K562 (cell line): Measurements from ENCODE around the gene GIPC3. TPM values are rescaled to one million over a fixed set of nuclear protein-coding genes. Genes with fewer than 3 reads are reported as not detected.
A peak's percentile ranks its signal among the peaks of the same experiment; 100 is the strongest.

Experiments
- ATAC-seq: fragments of 200-7000 bp; cut with Tn5 transposase; 3 replicates; pipeline ENCODE4 v1.9.1; 2020; ENCODE audit warnings: moderate library complexity
- BruUV-seq: library from RNA; stranded (reverse); fragments of 400-500 nt; replicated peaks from 2 replicates; lab custom pipeline; 2021; lab: Mats Ljungman, UMichigan
- CTCF ChIA-PET: fragments of 300-600 bp; formaldehyde crosslinking; extraction: SDS; loops from one replicate; lab custom pipeline; 2021; ENCODE audit warnings: low intra/inter-chr PET ratio; lab: Yijun Ruan, JAX
- POLR2A ChIA-PET: fragments of 300-600, 350-650 bp; sonication (Branson Sonifier 250); formaldehyde crosslinking; extraction: SDS; loops from one replicate; lab custom pipeline; 2021; ENCODE audit warnings: antibody characterized with exemption, inconsistent platforms; lab: Yijun Ruan, JAX
- DNase-seq, 4 experiments: peaks; one replicate each; pipeline versions ENCODE4 v3.0.0 to v3.0.0-alpha.2; 2011 to 2018; ENCODE audit warnings: low spot score in 3 of 4, mixed read lengths in 3 of 4; ENCODE audit errors: extremely low read depth in 1 of 4
- FAIRE-seq: peaks from 2 replicates; lab custom pipeline; 2011; peaks lifted over from hg19 to GRCh38; lab: Jason Lieb, UNC
- H2AFZ ChIP-seq: 2 replicates; pipeline ENCODE4 v1.6.0; 2011; ENCODE audit warnings: low read depth, low read length, control low read depth, inconsistent platforms
- H3K27ac ChIP-seq: fragments of 200-600 bp; 3 replicates; pipeline ENCODE4 v1.8.0; 2011; ENCODE audit warnings: low read depth, mild to moderate bottlenecking, control low read depth, inconsistent platforms, low read length, moderate library complexity, mixed read lengths; ENCODE audit errors: extremely low read depth
- H3K27me3 ChIP-seq, 2 experiments: fragments of 300-600 bp in 1 of 2; 2 replicates in 1 of 2; 3 replicates in 1 of 2; pipeline versions ENCODE4 v1.6.0 to v1.8.0; 2011; ENCODE audit warnings: inconsistent platforms in 2 of 2, low read length in 2 of 2, mild to moderate bottlenecking in 1 of 2, mixed read lengths in 1 of 2, moderate library complexity in 1 of 2; ENCODE audit not compliant: control insufficient read depth in 2 of 2, insufficient read depth in 2 of 2
- H3K36me3 ChIP-seq: fragments of 300-600 bp; 3 replicates; pipeline ENCODE4 v1.8.0; 2011; ENCODE audit warnings: mild to moderate bottlenecking, low read length, inconsistent platforms; ENCODE audit not compliant: control insufficient read depth, insufficient read depth
- H3K4me1 ChIP-seq, 2 experiments: fragments of 200-600 bp in 1 of 2; replicated peaks in 1 of 2; 2 replicates in 1 of 2; 3 replicates in 1 of 2; pipeline versions ENCODE4 v1.5.1 to v1.8.0; 2011; ENCODE audit warnings: inconsistent platforms in 2 of 2, low read length in 2 of 2, mild to moderate bottlenecking in 1 of 2, mixed read lengths in 1 of 2, moderate library complexity in 1 of 2; ENCODE audit not compliant: control insufficient read depth in 2 of 2, insufficient read depth in 2 of 2
- H3K4me2 ChIP-seq: 2 replicates; pipeline ENCODE4 v1.6.1; 2011; ENCODE audit warnings: low read length, control low read depth, inconsistent platforms, mixed read lengths; ENCODE audit not compliant: insufficient read depth
- H3K4me3 ChIP-seq: fragments of 200-600 bp; sonication (generic), shearing (Covaris generic); 2 replicates; pipeline ENCODE4 v1.5.1; 2016; ENCODE audit warnings: control low read depth, inconsistent platforms
- H3K79me2 ChIP-seq: fragments of 200-600 bp; 3 replicates; pipeline ENCODE4 v1.8.0; 2011; ENCODE audit warnings: low read length, inconsistent platforms; ENCODE audit not compliant: control insufficient read depth, insufficient read depth
- H3K9ac ChIP-seq, 2 experiments: 2 replicates each; pipeline versions ENCODE4 v1.6.0 to v1.6.1; 2011; ENCODE audit warnings: low read depth in 2 of 2, low read length in 2 of 2, control low read depth in 1 of 2, inconsistent platforms in 1 of 2, mild to moderate bottlenecking in 1 of 2, mixed read lengths in 1 of 2; ENCODE audit not compliant: insufficient read depth in 1 of 2
- H3K9me1 ChIP-seq: one replicate; pipeline ENCODE4 v1.6.0; 2011; ENCODE audit warnings: inconsistent platforms, mild to moderate bottlenecking, low read length, moderate library complexity; ENCODE audit not compliant: control insufficient read depth, insufficient read depth
- H3K9me3 ChIP-seq: replicated peaks from 2 replicates; pipeline ENCODE4 v1.5.1; 2011; ENCODE audit warnings: low read depth, low read length, inconsistent platforms; ENCODE audit not compliant: control insufficient read depth, insufficient read depth
- H4K20me1 ChIP-seq: replicated peaks from 2 replicates; pipeline ENCODE4 v1.6.1; 2011; ENCODE audit warnings: low read length, inconsistent platforms, mixed read lengths; ENCODE audit not compliant: control insufficient read depth, insufficient read depth
- HIVEP1 ChIP-seq: fragments of 250-450 bp; sonication (Bioruptor Pico); IDR thresholded peaks from 2 replicates; pipeline ENCODE4 v1.4.0; 2020; ENCODE audit warnings: mild to moderate bottlenecking
- POLR2A ChIP-seq: fragments of 450-650 bp; conservative IDR thresholded peaks from 2 replicates; pipeline ENCODE4 v1.6.1; 2016
- POLR2AphosphoS2 ChIP-seq: IDR thresholded peaks from 2 replicates; pipeline ENCODE4 v1.6.1; 2012; ENCODE audit warnings: low read length, improper control_type of control experiment
- POLR2G ChIP-seq: fragments of 200-400 bp; formaldehyde crosslinking; IDR thresholded peaks from 2 replicates; pipeline ENCODE4 v1.6.1; 2017; ENCODE audit warnings: low read depth, mild to moderate bottlenecking, antibody characterized with exemption, low read length, moderate library complexity
- RBFOX2 ChIP-seq: fragments of 200-400 bp; formaldehyde crosslinking; IDR thresholded peaks from 2 replicates; pipeline ENCODE4 v1.6.1; 2017; ENCODE audit warnings: low read depth, mild to moderate bottlenecking, low read length, moderate library complexity
- RBM22 ChIP-seq: fragments of 200-400 bp; formaldehyde crosslinking; IDR thresholded peaks from 2 replicates; pipeline ENCODE4 v1.6.1; 2018; ENCODE audit warnings: low read length, low read depth; ENCODE audit not compliant: poor library complexity, severe bottlenecking
- SETDB1 ChIP-seq: IDR thresholded peaks from one replicate; pipeline ENCODE4 v1.6.1; 2012; ENCODE audit warnings: low read length, control low read depth, inconsistent platforms
- SMARCE1 ChIP-seq: fragments of 450-650 bp; IDR thresholded peaks from 2 replicates; pipeline ENCODE4 v1.7.1; 2016; ENCODE audit warnings: mild to moderate bottlenecking
- SNRNP70 ChIP-seq: fragments of 200-400 bp; formaldehyde crosslinking; optimal IDR thresholded peaks from 2 replicates; pipeline ENCODE3; 2017; ENCODE audit warnings: low read depth, low read length
- TEAD2 ChIP-seq: fragments of 450-650 bp; IDR thresholded peaks from 2 replicates; pipeline ENCODE4 v1.6.1; 2016; ENCODE audit warnings: missing genetic modification characterization, control low read depth, missing compliant biosample characterization
- WGBS: fragments of 100-300 bp; shearing (Covaris generic); methylation state at CpG from one replicate; pipeline ENCODE4 v1.1.6; 2016; ENCODE audit warnings: low coverage, mixed read lengths; ENCODE audit not compliant: insufficient coverage; ENCODE audit errors: missing lambda C conversion rate; 5-methylcytosine and 5-hydroxymethylcytosine counted together
- in situ Hi-C: fragments of 300-500 bp; cut with MboI; formaldehyde crosslinking; loops from 4 replicates; pipeline ENCODE4 v1.15.0; 2018; ENCODE audit warnings: inconsistent platforms, mixed read lengths
- intact Hi-C: fragments of 100-400 bp; cut with micrococcal nuclease; formaldehyde crosslinking; loops from 2 replicates; pipeline ENCODE4 v1.14.2; 2022
- polyA plus RNA-seq, 8 experiments: library from polyadenylated mRNA; depleted of rRNA in 4 of 8; stranded (reverse) in 5 of 8; unstranded in 3 of 8; fragments of >200 nt; fragmentation: Nextera tagmentation in 2 of 8; fragmentation: Illumina TruSeq in 1 of 8; extraction: Ambion mirVana in 2 of 8; extraction: Trizol in 1 of 8; gene quantifications; 2 replicates each; pipeline versions ENCODE4 v1.2.1 to v1.2.3, GENCODE V29; 2011 to 2014; ENCODE audit warnings: inconsistent platforms in 1 of 8, missing spikeins in 1 of 8
- total RNA-seq, 7 experiments: library from RNA; depleted of rRNA in 6 of 7; stranded (reverse); fragments of >200 nt in 6 of 7; fragmentation: Illumina TruSeq in 2 of 7; extraction: Trizol in 2 of 7; gene quantifications; 2 replicates each; pipeline versions ENCODE4 v1.2.1 to v1.2.3, GENCODE V29; 2011 to 2021; ENCODE audit warnings: low replicate concordance in 1 of 7
- TF ChIP-seq, protein P1 (sequence below): fragments of 450-650 bp; IDR thresholded peaks from 2 replicates; pipeline ENCODE4 v1.6.1; 2018; ENCODE audit not compliant: partially characterized antibody
- TF ChIP-seq, protein P2 (sequence below): fragments of 450-650 bp; formaldehyde crosslinking; IDR thresholded peaks from 2 replicates; pipeline ENCODE4 v1.4.0; 2020; ENCODE audit warnings: mild to moderate bottlenecking, moderate library complexity
- TF ChIP-seq, protein P3 (sequence below): IDR thresholded peaks from 2 replicates; pipeline ENCODE4 v1.6.1; 2012; ENCODE audit warnings: low read depth, low read length, improper control_type of control experiment, borderline replicate concordance

Gene GIPC3
- total and polyA plus RNA-seq, 9 of the 15 experiments (the other 6 are each of a cell fraction or from before 2014, with no cell fraction given): 0.03 to 3.6 (median 1.5) TPM; not detected in 1

DNA sequence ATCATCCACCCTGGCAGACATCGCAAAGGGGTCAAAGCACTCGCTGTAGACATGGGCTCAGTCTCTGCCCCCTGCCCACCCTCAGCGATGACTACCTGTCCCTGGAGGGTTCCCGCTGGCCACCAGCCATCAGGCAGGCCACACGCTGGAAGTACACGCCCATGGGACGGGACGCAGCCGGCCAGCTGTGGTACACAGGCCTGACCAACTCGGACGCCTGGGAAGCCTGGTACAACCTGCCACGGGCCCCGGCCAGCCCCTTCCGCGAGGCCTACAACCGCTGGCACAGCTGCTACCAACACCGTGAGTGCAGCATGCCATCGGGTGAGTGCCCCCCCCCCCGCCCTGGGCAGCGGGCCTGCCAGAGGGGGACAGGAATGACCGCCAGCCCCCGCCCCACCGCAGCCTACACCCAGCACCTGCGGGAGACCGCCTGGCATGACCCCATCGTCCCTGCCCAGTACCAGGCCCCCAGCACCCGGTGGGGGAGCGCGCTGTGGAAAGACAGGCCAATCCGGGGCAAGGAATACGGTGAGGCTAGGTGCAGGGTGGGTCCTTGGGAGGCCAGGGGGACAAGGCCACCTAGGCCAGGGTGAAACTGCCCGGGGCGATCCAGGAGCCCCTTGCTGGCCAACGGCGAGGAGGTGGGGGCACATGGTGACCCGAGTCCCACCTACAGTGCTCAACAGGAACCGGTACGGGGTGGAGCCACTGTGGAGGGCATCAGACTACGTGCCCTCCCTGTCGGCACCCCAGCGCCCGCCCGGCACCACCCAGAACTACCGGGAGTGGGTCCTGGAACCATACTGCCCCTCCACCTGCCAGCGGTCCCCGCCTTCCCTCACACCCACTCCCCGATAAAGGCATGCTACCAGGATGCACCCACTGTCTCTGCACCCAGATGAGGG lies 41.9 kb upstream of the GIPC3 start:
- no peak overlapping the region for H3K4me3 ChIP-seq
- H3K4me2 ChIP-seq: no peak overlapping the region
- 95% methylated on average over 25 of the region's 47 CpGs for WGBS
- CTCF ChIA-PET: interaction anchor here (0.9 kb wide), 1 partner anchor 76 kb away, joined by 5 read pairs; no protein-coding TSS in a partner anchor
- POLR2A ChIA-PET: interaction anchor here (0.6 to 0.7 kb wide), 2 partner anchors 13 to 64 kb away, joined by 3 read pairs; no protein-coding TSS in a partner anchor
- peaks cover 53% of the 10 kb centered on the region; the same call in 2 of the 3 replicates for H3K36me3 ChIP-seq
- H3K79me2 ChIP-seq: no peaks in the 10 kb centered on the region
- peaks cover 5% of the 10 kb centered on the region; the same call in 1 of the 2 replicates for H4K20me1 ChIP-seq
- FAIRE-seq (no peak), ATAC-seq (no peak), DNase-seq (no peak)
- H3K27me3 ChIP-seq: no peaks in the 10 kb centered on the region
- peak overlapping the region in 1 of 2 experiments; percentile 45; a peak in 1 of 4 replicates for H3K9ac ChIP-seq
- H3K9me1 ChIP-seq: no peaks in the 10 kb centered on the region
- in situ Hi-C loops: no loop called here
- intact Hi-C loops: loop anchor here (10.0 kb wide), 1 partner anchor 61 kb away; the partner anchor contains the start of gene TBXA2R
- H2AFZ ChIP-seq: no peak overlapping the region
- no peaks in the 10 kb centered on the region for H3K9me3 ChIP-seq
- H3K27ac ChIP-seq: no peak overlapping the region
- peaks cover 7 to 58% of the 10 kb centered on the region in 2 experiments; a peak in 3 of 5 replicates for H3K4me1 ChIP-seq
- BruUV-seq: no TSS peak
- TF ChIP-seq POLR2AphosphoS2 (0 out of 2 replicates have a peak, but pooled peaks have one; percentile 5), POLR2A (peak; percentile 19; the same call in 1 of the 2 replicates), RBM22 (peak; percentile 52), HIVEP1 (CRISPR knock-in tag) (no peak), SNRNP70 (no peak), SETDB1 (no peak), TEAD2 (tag) (no peak), RBFOX2 (peak; percentile 37; the same call in 1 of the 2 replicates), POLR2G (peak; percentile 64; the same call in 1 of the 2 replicates), SMARCE1 (no peak)
- TF ChIP-seq, protein P1, sequence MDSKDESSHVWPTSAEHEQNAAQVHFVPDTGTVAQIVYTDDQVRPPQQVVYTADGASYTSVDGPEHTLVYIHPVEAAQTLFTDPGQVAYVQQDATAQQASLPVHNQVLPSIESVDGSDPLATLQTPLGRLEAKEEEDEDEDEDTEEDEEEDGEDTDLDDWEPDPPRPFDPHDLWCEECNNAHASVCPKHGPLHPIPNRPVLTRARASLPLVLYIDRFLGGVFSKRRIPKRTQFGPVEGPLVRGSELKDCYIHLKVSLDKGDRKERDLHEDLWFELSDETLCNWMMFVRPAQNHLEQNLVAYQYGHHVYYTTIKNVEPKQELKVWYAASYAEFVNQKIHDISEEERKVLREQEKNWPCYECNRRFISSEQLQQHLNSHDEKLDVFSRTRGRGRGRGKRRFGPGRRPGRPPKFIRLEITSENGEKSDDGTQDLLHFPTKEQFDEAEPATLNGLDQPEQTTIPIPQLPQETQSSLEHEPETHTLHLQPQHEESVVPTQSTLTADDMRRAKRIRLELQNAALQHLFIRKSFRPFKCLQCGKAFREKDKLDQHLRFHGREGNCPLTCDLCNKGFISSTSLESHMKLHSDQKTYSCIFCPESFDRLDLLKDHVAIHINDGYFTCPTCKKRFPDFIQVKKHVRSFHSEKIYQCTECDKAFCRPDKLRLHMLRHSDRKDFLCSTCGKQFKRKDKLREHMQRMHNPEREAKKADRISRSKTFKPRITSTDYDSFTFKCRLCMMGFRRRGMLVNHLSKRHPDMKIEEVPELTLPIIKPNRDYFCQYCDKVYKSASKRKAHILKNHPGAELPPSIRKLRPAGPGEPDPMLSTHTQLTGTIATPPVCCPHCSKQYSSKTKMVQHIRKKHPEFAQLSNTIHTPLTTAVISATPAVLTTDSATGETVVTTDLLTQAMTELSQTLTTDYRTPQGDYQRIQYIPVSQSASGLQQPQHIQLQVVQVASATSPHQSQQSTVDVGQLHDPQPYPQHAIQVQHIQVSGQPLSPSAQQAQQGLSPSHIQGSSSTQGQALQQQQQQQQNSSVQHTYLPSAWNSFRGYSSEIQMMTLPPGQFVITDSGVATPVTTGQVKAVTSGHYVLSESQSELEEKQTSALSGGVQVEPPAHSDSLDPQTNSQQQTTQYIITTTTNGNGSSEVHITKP: no peak
- TF ChIP-seq, protein P2, sequence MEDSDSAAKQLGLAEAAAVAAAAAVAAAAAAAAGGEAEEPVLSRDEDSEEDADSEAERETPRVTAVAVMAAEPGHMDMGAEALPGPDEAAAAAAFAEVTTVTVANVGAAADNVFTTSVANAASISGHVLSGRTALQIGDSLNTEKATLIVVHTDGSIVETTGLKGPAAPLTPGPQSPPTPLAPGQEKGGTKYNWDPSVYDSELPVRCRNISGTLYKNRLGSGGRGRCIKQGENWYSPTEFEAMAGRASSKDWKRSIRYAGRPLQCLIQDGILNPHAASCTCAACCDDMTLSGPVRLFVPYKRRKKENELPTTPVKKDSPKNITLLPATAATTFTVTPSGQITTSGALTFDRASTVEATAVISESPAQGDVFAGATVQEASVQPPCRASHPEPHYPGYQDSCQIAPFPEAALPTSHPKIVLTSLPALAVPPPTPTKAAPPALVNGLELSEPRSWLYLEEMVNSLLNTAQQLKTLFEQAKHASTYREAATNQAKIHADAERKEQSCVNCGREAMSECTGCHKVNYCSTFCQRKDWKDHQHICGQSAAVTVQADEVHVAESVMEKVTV (CRISPR knock-in tag): no peak
- TF ChIP-seq, protein P3, sequence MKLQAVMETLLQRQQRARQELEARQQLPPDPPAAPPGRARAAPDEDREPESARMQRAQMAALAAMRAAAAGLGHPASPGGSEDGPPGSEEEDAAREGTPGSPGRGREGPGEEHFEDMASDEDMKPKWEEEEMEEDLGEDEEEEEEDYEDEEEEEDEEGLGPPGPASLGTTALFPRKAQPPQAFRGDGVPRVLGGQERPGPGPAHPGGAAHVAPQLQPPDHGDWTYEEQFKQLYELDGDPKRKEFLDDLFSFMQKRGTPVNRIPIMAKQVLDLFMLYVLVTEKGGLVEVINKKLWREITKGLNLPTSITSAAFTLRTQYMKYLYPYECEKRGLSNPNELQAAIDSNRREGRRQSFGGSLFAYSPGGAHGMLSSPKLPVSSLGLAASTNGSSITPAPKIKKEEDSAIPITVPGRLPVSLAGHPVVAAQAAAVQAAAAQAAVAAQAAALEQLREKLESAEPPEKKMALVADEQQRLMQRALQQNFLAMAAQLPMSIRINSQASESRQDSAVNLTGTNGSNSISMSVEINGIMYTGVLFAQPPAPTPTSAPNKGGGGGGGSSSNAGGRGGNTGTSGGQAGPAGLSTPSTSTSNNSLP: no peak
